BJ (cell line): ENCODE results near the gene ERC1. TPM values are rescaled to one million over a fixed set of nuclear protein-coding genes. Genes with fewer than 3 reads are reported as not detected.

Experiments used
- CTCF ChIA-PET: fragments of 350-600 bp; formaldehyde crosslinking; extraction: SDS; loops from one replicate; lab custom pipeline; 2021; ENCODE audit warnings: antibody characterized with exemption, inconsistent platforms; lab: Yijun Ruan, JAX
- POLR2A ChIA-PET: fragments of 300-600 bp; sonication (Branson Sonifier 250); formaldehyde crosslinking; extraction: SDS; loops from one replicate; lab custom pipeline; 2021; ENCODE audit warnings: antibody characterized with exemption; lab: Charles Lee
- DNase-seq: peaks from one replicate; pipeline ENCODE4 v3.0.0-alpha.2; 2011; ENCODE audit warnings: low read depth
- H3K27me3 ChIP-seq: 2 replicates; pipeline ENCODE4 v1.6.0; 2011; ENCODE audit warnings: low read length; ENCODE audit not compliant: control insufficient read depth, insufficient read depth
- H3K36me3 ChIP-seq: 2 replicates; pipeline ENCODE4 v1.5.1; 2011; ENCODE audit warnings: low read length; ENCODE audit not compliant: control insufficient read depth, insufficient read depth
- H3K4me3 ChIP-seq: 2 replicates; pipeline ENCODE4 v1.5.1; 2011; ENCODE audit warnings: low read depth, mild to moderate bottlenecking, control low read depth, low read length
- CTCF ChIP-seq: IDR thresholded peaks from 2 replicates; pipeline ENCODE4 v1.5.1; 2011; ENCODE audit warnings: low read depth, mild to moderate bottlenecking, control low read depth, inconsistent platforms, low read length, moderate library complexity; ENCODE audit not compliant: insufficient read depth
- polyA plus RNA-seq: library from polyadenylated mRNA; depleted of rRNA; stranded (reverse); fragments of >200 nt; gene quantifications from 2 replicates; pipeline ENCODE4 v1.2.3, GENCODE V29; 2011

Gene ERC1
- polyA plus RNA-seq, 1 experiment: 14.5 TPM

GRCh38 chr12:955939-956338, 35.1 kb upstream of the ERC1 start:
- POLR2A ChIA-PET: no interaction called here
- CTCF ChIA-PET: interaction anchor here (0.6 to 1.1 kb wide), 2 partner anchors 48 to 137 kb away, joined by 3 read pairs; no protein-coding TSS in a partner anchor
- H3K36me3 ChIP-seq: no peaks in the 10 kb centered on the region
- DNase-seq: no peak
- H3K4me3 ChIP-seq: no peak overlapping the region
- TF ChIP-seq CTCF: no peak
- no peaks in the 10 kb centered on the region for H3K27me3 ChIP-seq

- Histone ChIP-seq H3K27me3 (no peaks in the 10 kb centered on the region), H3K4me3 (no peak overlapping the region), H3K36me3 (no peaks in the 10 kb centered on the region)
- no peak for TF ChIP-seq CTCF
- no peak for DNase-seq
- POLR2A ChIA-PET: no interaction called here
- CTCF ChIA-PET: interaction anchor here (2.4 kb wide), 1 partner anchor 9 kb away, joined by 8 read pairs; the partner anchor contains the start of gene RAD52
Measured at GRCh38 chr12:958588-959123, 32.4 kb upstream of the ERC1 start.

DNA sequence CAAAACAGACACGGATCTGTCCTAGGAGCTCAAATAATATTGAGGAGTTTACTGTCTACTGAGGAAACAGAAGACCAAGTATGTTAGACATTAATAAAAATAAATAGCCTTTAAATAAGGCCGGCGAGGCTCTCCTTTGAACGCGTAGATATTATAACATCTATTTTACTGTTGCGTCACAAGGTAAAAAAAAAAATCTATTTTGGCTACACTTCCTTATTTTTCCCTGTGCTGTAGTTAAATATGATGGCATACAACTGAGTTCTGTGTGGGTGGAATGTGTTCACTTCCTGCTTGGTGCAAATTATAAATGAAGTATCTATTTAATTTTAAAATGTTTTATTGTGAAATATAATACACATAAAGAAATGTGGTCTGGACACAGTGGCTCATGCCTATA, 24.3 kb upstream of the ERC1 start:
- no peaks in the 10 kb centered on the region for H3K36me3 ChIP-seq
- no peak for TF ChIP-seq CTCF
- POLR2A ChIA-PET: no interaction called here

GRCh38 chr12:967641-968040, 23.4 kb upstream of the ERC1 start:
- no peak for DNase-seq
- ChIA-PET CTCF (interaction anchor here (1.4 kb wide), 1 partner anchor 18 kb away, joined by 3 read pairs; the partner anchor contains the start of gene RAD52), POLR2A (no interaction called here)
- H3K4me3 ChIP-seq: no peak overlapping the region
- no peaks in the 10 kb centered on the region for H3K36me3 ChIP-seq
- TF ChIP-seq CTCF: no peak
- no peaks in the 10 kb centered on the region for H3K27me3 ChIP-seq

More for the DNA sequence above, 24.3 kb upstream of the ERC1 start:
- Histone ChIP-seq H3K27me3 (no peaks in the 10 kb centered on the region), H3K4me3 (no peak overlapping the region)
- no peak for DNase-seq
- CTCF ChIA-PET: no interaction called here

- Histone ChIP-seq H3K4me3 (no peak overlapping the region), H3K36me3 (no peaks in the 10 kb centered on the region), H3K27me3 (no peaks in the 10 kb centered on the region)
- DNase-seq: no peak
- no peak for TF ChIP-seq CTCF
- POLR2A ChIA-PET: no interaction called here
- CTCF ChIA-PET: interaction anchor here (1.4 kb wide), 1 partner anchor 19 kb away, joined by 3 read pairs; the partner anchor contains the start of gene RAD52
Measured at GRCh38 chr12:968545-968944, 22.5 kb upstream of the ERC1 start.
